ENCODE data around the gene ASB10. TPM values are rescaled to one million over a fixed set of nuclear protein-coding genes. Genes with fewer than 3 reads are reported as not detected.

ASB10 gene
- total RNA-seq, 1 experiment from 2014 or later = not detected

DNA sequence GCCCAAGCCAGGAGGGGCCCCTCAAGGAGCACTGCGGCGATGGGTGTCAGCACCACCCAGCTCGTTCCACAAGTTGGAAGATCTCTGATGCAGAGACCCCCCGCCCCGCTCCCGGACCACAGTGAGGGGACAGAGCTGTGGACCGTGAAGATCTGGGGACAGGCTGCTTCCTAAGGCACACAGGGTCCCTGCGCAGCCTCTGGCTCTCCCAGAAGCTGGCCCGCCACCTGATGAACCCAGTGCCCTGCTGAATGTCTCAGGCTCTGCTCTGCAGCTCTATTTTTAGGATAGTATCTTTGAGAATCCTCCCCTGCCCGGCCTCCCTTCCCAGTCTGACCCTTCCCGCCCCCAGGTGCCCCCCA is 49.3 kb downstream of the ASB10 start:
- intact Hi-C loops (cut with micrococcal nuclease) = no loop called here
- CTCF ChIA-PET = interaction anchor here (0.5 to 0.6 kb wide), 2 partner anchors 12 to 27 kb away, joined by 3 read pairs; no protein-coding TSS in a partner anchor
- no TSS peak for BruUV-seq (replicated peaks)
- DNase-seq (ENCODE audit: unreplicated experiment) = no peak
- Mint-ChIP-seq H3K9me3 (ENCODE audit: unreplicated experiment) (no peaks in the 10 kb centered on the region), H3K4me1 (ENCODE audit: insufficient read depth, unreplicated experiment) (no peaks in the 10 kb centered on the region), H3K4me3 (ENCODE audit: unreplicated experiment) (no peak overlapping the region), H3K36me3 (ENCODE audit: insufficient read depth, unreplicated experiment) (peaks cover 46% of the 10 kb centered on the region), H3K27me3 (ENCODE audit: insufficient read depth, unreplicated experiment) (no peaks in the 10 kb centered on the region), H3K27ac (ENCODE audit: low read depth, unreplicated experiment) (no peak overlapping the region)
- TF ChIP-seq, protein P1, sequence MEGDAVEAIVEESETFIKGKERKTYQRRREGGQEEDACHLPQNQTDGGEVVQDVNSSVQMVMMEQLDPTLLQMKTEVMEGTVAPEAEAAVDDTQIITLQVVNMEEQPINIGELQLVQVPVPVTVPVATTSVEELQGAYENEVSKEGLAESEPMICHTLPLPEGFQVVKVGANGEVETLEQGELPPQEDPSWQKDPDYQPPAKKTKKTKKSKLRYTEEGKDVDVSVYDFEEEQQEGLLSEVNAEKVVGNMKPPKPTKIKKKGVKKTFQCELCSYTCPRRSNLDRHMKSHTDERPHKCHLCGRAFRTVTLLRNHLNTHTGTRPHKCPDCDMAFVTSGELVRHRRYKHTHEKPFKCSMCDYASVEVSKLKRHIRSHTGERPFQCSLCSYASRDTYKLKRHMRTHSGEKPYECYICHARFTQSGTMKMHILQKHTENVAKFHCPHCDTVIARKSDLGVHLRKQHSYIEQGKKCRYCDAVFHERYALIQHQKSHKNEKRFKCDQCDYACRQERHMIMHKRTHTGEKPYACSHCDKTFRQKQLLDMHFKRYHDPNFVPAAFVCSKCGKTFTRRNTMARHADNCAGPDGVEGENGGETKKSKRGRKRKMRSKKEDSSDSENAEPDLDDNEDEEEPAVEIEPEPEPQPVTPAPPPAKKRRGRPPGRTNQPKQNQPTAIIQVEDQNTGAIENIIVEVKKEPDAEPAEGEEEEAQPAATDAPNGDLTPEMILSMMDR (IDR thresholded peaks at IDR 0.05; ENCODE audit: unreplicated experiment) = no peak
- POLR2A ChIA-PET = interaction anchor here (0.6 kb wide), 1 partner anchor 12 kb away, joined by 3 read pairs; no protein-coding TSS in a partner anchor

DNA sequence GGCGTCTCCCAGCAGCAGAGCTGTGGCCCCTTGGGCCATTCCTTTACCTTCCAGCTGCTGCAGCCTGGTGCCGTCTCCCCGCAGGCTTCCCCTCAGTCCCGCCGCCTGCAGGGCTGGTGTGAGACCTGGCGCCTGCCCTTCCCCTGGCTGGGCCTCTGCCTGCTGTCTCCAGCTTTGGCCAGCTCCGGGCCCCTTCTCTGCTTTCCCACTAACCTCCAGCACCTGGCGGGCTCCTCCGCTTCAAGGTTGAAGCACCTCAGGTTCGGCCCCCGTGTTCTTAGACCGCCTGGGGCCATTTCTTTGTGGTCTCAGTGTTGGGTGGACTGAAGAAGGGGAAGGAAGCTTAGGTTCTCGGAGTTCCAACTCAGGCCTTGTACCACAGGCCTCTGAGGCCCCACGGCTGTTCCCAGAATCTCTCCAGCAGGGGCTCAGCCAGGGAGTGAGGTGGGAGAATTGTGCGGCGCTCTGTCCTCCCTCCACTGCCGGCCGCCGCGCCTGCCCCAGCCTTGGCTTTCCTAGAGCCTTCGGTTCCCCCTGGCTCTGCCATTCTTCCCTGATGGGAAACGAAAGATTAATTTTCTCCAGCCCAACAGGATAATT is 49.9 kb downstream of the ASB10 start:
- H3K4me3 Mint-ChIP-seq (ENCODE audit: unreplicated experiment) = no peak overlapping the region
- intact Hi-C loops (cut with micrococcal nuclease) = no loop called here
- no TSS peak for BruUV-seq (replicated peaks)

DNA sequence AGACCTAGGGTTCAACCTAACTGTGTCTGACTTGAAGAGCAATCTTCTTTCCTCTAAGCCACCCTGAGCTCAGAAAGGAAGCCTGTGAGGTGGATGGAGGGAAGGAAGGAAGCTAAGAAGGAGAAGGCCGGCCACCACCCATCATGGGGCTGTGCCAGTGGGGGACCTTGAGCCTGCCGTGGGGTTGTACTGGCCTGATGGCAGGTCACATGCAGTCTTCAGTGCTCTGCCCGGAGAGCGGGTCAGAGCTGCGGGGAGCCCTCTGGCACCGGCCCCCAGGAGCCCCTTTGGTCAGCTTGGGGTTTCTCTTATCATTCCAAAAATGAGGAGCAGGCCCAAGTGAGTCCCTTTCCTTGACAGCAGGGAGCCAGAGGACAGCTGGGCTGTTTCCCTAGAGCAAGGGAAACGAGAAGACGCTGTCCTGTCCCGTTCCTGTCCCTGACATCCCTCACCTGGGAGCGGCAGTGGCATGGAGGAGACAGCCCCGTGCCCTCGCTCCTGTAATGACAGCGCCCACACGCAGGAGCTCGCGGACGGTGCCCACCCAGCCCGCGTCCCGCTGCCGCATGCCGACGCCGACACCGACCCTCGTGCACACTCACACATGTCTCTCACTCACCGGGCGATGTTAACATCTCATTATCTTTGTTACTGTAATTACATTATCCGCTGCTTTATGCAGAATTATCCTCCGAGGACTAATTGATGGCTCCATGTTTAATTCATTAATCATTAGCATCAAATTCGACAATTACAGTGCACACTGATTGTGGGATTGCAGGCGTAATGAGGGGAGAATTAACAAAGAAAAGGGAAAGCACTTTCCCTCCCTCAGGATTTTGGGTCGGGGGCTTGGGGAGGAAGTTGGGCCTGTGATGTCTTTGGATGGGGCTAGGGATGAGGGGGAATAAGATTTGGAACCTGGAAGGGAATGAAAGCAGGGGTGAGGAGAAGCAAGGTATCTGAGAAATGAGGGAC is 50.9 kb downstream of the ASB10 start:
- Mint-ChIP-seq H3K4me3 (ENCODE audit: unreplicated experiment) (no peak overlapping the region), H3K27me3 (ENCODE audit: insufficient read depth, unreplicated experiment) (no peaks in the 10 kb centered on the region), H3K4me1 (ENCODE audit: insufficient read depth, unreplicated experiment) (no peaks in the 10 kb centered on the region), H3K36me3 (ENCODE audit: insufficient read depth, unreplicated experiment) (peaks cover 48% of the 10 kb centered on the region), H3K27ac (ENCODE audit: low read depth, unreplicated experiment) (no peak overlapping the region), H3K9me3 (ENCODE audit: unreplicated experiment) (no peaks in the 10 kb centered on the region)
- TF ChIP-seq, protein P1 (IDR thresholded peaks at IDR 0.05; ENCODE audit: unreplicated experiment) = no peak
- no peak for DNase-seq (ENCODE audit: unreplicated experiment)
- POLR2A ChIA-PET = interaction anchor here (0.5 kb wide), 1 partner anchor 1301 kb away, joined by 3 read pairs; no protein-coding TSS in a partner anchor
- intact Hi-C loops (cut with micrococcal nuclease) = no loop called here
- no TSS peak for BruUV-seq (replicated peaks)
- CTCF ChIA-PET = interaction anchor here (1.0 to 1.7 kb wide), 2 partner anchors 12 to 34 kb away, joined by 4 to 7 read pairs; no protein-coding TSS in a partner anchor

More for the DNA sequence above, 49.9 kb downstream of the ASB10 start:
- no peak for DNase-seq (ENCODE audit: unreplicated experiment)
- ChIA-PET CTCF (interaction anchor here (0.5 to 1.7 kb wide), 3 partner anchors 8 to 33 kb away, joined by 3 to 7 read pairs (median 3); no protein-coding TSS in a partner anchor), POLR2A (interaction anchor here (0.6 kb wide), 1 partner anchor 12 kb away, joined by 3 read pairs; no protein-coding TSS in a partner anchor)
- Mint-ChIP-seq H3K27ac (ENCODE audit: low read depth, unreplicated experiment) (no peak overlapping the region), H3K36me3 (ENCODE audit: insufficient read depth, unreplicated experiment) (peaks cover 43% of the 10 kb centered on the region), H3K27me3 (ENCODE audit: insufficient read depth, unreplicated experiment) (no peaks in the 10 kb centered on the region), H3K9me3 (ENCODE audit: unreplicated experiment) (no peaks in the 10 kb centered on the region), H3K4me1 (ENCODE audit: insufficient read depth, unreplicated experiment) (no peaks in the 10 kb centered on the region)
- TF ChIP-seq, protein P1 (IDR thresholded peaks at IDR 0.05; ENCODE audit: unreplicated experiment) = no peak

DNA sequence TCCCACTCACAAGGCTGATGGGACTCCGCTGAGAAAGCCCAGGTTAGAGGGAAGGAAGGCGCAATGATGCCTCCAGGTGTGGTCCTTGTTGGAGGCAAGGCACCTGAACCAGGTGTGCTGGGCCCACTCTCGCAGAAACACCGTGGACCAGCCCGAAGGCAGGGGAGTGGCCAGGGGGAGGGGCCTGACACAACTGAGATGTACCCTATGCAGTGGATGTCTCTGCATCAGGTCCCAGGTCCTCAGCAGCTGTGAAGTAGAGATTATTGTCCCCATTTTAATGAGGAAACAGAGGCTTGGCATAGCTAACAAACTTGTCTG is 51.6 kb downstream of the ASB10 start:
- no TSS peak for BruUV-seq (replicated peaks)
- ChIA-PET CTCF (interaction anchor here (1.0 kb wide), 1 partner anchor 11 kb away, joined by 4 read pairs; no protein-coding TSS in a partner anchor), POLR2A (interaction anchor here (0.5 kb wide), 1 partner anchor 1301 kb away, joined by 3 read pairs; no protein-coding TSS in a partner anchor)
- intact Hi-C loops (cut with micrococcal nuclease) = no loop called here
- H3K27me3 Mint-ChIP-seq (ENCODE audit: insufficient read depth, unreplicated experiment) = no peaks in the 10 kb centered on the region
- DNase-seq (ENCODE audit: unreplicated experiment) = no peak
- no peak overlapping the region for H3K4me3 Mint-ChIP-seq (ENCODE audit: unreplicated experiment)
- no peak overlapping the region for H3K27ac Mint-ChIP-seq (ENCODE audit: low read depth, unreplicated experiment)
- no peaks in the 10 kb centered on the region for H3K9me3 Mint-ChIP-seq (ENCODE audit: unreplicated experiment)
- no peaks in the 10 kb centered on the region for H3K4me1 Mint-ChIP-seq (ENCODE audit: insufficient read depth, unreplicated experiment)
- TF ChIP-seq, protein P1 (IDR thresholded peaks at IDR 0.05; ENCODE audit: unreplicated experiment) = no peak
- peaks cover 48% of the 10 kb centered on the region for H3K36me3 Mint-ChIP-seq (ENCODE audit: insufficient read depth, unreplicated experiment)

All from MCF 10A (cell line).